Right lobe of liver (tissue), 6 donors: ENCODE results near the gene NOL4L. TPM values are rescaled to one million over a fixed set of nuclear protein-coding genes. Genes with fewer than 3 reads are reported as not detected.

Experiments
- ATAC-seq, 4 donors: fragments of 200-7000 bp; cut with Tn5 transposase; one replicate each; pipeline ENCODE4 v1.9.1; 2020; ENCODE audit warnings: mild to moderate bottlenecking in 4 of 4, moderate library complexity in 4 of 4
- DNase-seq, 3 donors: peaks; one replicate each; pipeline ENCODE4 v3.0.0-alpha.2; 2020
- H3K27ac ChIP-seq, 3 donors: fragments of 200-600 bp; one replicate each; pipeline ENCODE4 v1.8.0; 2022
- H3K27me3 ChIP-seq, 2 donors: fragments of 200-600 bp; one replicate each; pipeline ENCODE4 v1.8.0; 2022
- H3K36me3 ChIP-seq, 4 donors: fragments of 200-600 bp; sonication (generic) in 1 of 4; one replicate each; pipeline versions ENCODE4 v1.5.1 to v1.8.0; 2017 to 2022; ENCODE audit warnings: control low read depth in 1 of 4
- H3K4me1 ChIP-seq, 4 donors: fragments of 200-600 bp; sonication (generic) in 1 of 4; one replicate each; pipeline versions ENCODE4 v1.5.1 to v1.8.0; 2017 to 2022; ENCODE audit warnings: control low read depth in 1 of 4
- H3K4me3 ChIP-seq, 3 donors: fragments of 200-600 bp; one replicate each; pipeline ENCODE4 v1.8.0; 2022
- H3K9me3 ChIP-seq, 4 donors: fragments of 200-600 bp; sonication (generic) in 1 of 4; one replicate each; pipeline versions ENCODE4 v1.5.1 to v1.8.0; 2017 to 2022; ENCODE audit warnings: control low read depth in 1 of 4
- POLR2A ChIP-seq: fragments of 450-650 bp; IDR thresholded peaks from one replicate; pipeline ENCODE4 v1.6.1; 2017; ENCODE audit warnings: antibody characterized with exemption, mild to moderate bottlenecking
- WGBS: methylation state at CpG from one replicate; pipeline ENCODE4 v1.1.6; 2018; ENCODE audit warnings: low coverage, low lambda C conversion rate; ENCODE audit not compliant: insufficient coverage; ENCODE audit errors: missing lambda C conversion rate; 5-methylcytosine and 5-hydroxymethylcytosine counted together
- intact Hi-C, 2 donors: fragments of 100-400 bp; cut with DNase I; formaldehyde crosslinking; loops; one replicate each; pipeline versions ENCODE4 v1.11.2 to v1.14.1; 2022
- total RNA-seq, 6 experiments: library from RNA; depleted of rRNA in 2 of 6; stranded (reverse); fragments of >200 nt in 2 of 6; fragmentation: NEBNext Ultra II Directional in 3 of 6; extraction: Animal tissue kit (Norgen Biotek cat#: 25700) in 3 of 6; gene quantifications; one replicate each; pipeline versions ENCODE4 v1.1.0 to v1.2.4, GENCODE V29; 2016 to 2023
- TF ChIP-seq, protein P1 (sequence below), 4 donors: fragments of 200-600 bp in 3 of 4; fragments of 450-650 bp in 1 of 4; IDR thresholded peaks; one replicate each; pipeline versions ENCODE4 v1.5.1 to v1.8.0; 2016 to 2022; ENCODE audit warnings: antibody characterized with exemption in 4 of 4, mild to moderate bottlenecking in 2 of 4
- donor health status: DM: no; HTN: yes; CAD: no.
- donor health status: DM: no; HTN: no; CAD: no.
- donor health status: DM: no; HTN: no; CAD: no.
- donor health status: DM: no; HTN: yes; CAD: no.
- donor health status: DM: no; HTN: yes; CAD: no.

Gene NOL4L
- total RNA-seq, 6 experiments from 2014 or later = 4.3 to 6.5 (median 5.7) TPM

DNA sequence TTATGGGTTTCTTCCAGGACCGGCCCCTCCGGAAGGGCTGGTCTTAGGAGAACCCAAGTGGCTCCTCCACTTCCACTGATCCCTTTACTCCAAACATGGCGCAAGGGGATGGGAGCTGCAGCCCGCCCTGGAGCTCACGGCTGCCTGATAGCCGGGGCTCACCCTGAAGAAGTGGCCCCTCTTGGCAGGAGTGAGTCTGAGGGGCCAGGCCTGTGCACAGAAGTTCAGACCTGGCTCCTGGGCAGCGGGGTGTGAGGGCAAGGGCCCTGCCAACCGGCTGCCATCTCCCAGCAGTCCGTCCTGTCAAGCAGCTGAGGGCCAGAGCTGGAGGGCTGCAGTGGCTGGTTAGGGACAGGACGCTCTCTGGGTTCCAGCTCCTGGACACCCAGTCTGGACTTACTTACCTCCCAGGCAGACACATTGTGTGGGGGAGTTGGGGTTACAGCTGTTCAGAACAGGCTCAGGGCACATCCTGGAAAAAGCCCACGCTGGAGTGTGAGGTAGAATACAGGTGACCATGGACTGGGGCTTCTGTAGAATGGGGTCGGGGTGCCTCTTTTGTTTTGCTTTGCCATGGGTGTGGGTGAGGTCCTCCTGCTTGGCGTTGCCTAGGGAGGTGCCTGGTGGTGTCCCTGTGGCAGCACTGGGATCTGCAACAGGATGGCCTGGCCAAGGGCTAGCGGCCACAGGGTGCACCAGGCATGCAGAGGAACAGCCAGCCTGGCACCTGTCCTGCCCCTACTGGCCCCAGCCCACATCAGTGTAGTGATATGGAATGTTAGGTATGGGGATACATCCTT, 138.6 kb downstream of the NOL4L start:
- peak; percentile 16 to 49 (median 22) for ATAC-seq
- intact Hi-C loops = no loop called here
- peak in 1 of 3 donors; percentile 63 for DNase-seq

DNA sequence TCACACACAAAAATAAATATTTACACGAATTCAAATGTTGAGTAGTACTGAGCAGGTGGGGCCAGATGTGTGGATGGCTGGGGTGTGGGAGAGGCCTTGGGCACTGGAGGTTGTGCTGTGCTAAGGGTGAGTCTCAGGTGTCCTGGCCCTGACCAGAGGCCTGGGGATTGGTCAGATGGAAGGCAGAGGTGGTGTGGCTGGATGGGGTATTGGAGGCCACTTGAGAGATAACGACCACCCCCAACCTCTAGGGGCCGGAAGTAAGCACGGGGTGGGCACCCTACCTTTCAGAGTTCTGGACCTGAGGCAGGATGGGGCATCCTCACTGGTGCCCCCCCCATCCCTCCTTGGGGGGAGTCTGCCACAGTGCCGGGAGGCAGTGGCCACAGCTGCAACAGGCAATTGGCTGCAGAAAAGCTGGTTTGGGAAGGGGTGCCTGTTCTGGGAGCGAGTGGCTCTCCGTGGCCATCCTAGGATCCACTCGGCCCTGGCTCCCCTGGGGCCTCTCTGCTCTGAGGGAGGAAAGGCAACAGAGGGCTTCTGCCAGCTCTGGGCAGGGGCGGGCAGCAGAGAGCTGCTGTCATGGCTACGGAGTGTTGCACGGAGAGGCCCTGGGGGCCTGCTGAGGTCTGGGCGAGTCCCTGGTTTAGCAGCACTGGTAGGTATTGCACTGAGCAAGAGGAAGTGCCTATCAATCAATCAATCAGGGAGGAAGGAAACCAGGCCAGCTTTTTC, 139.4 kb downstream of the NOL4L start:
- Histone ChIP-seq H3K36me3 (peaks cover 0 to 11% (median 3%) of the 10 kb centered on the region in 4 donors), H3K4me3 (no peak overlapping the region), H3K4me1 (peaks cover 0 to 31% (median 9%) of the 10 kb centered on the region in 4 donors), H3K27me3 (no peaks in the 10 kb centered on the region), H3K9me3 (no peaks in the 10 kb centered on the region), H3K27ac (no peak overlapping the region)
- DNase-seq = no peak
- WGBS = 27% methylated on average over 1 of the region's 12 CpGs
- TF ChIP-seq POLR2A = no peak
- TF ChIP-seq, protein P1, sequence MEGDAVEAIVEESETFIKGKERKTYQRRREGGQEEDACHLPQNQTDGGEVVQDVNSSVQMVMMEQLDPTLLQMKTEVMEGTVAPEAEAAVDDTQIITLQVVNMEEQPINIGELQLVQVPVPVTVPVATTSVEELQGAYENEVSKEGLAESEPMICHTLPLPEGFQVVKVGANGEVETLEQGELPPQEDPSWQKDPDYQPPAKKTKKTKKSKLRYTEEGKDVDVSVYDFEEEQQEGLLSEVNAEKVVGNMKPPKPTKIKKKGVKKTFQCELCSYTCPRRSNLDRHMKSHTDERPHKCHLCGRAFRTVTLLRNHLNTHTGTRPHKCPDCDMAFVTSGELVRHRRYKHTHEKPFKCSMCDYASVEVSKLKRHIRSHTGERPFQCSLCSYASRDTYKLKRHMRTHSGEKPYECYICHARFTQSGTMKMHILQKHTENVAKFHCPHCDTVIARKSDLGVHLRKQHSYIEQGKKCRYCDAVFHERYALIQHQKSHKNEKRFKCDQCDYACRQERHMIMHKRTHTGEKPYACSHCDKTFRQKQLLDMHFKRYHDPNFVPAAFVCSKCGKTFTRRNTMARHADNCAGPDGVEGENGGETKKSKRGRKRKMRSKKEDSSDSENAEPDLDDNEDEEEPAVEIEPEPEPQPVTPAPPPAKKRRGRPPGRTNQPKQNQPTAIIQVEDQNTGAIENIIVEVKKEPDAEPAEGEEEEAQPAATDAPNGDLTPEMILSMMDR (IDR thresholded peaks at IDR 0.05) = no peak
- ATAC-seq = peak in 1 of 4 donors; percentile 1
- intact Hi-C loops = no loop called here

More for the DNA sequence above, 138.6 kb downstream of the NOL4L start:
- no peak for TF ChIP-seq POLR2A
- TF ChIP-seq, protein P1 (IDR thresholded peaks at IDR 0.05) = no peak
- no peak overlapping the region for H3K27ac ChIP-seq
- peaks cover 0 to 23% (median 5%) of the 10 kb centered on the region in 4 donors for H3K4me1 ChIP-seq
- 89% methylated on average over 3 of the region's 14 CpGs for WGBS
- H3K36me3 ChIP-seq = peaks cover 0 to 13% (median 3%) of the 10 kb centered on the region in 4 donors
- H3K27me3 ChIP-seq = no peaks in the 10 kb centered on the region
- H3K9me3 ChIP-seq = no peaks in the 10 kb centered on the region
- H3K4me3 ChIP-seq = no peak overlapping the region

- no peak for TF ChIP-seq POLR2A
- TF ChIP-seq, protein P1 (IDR thresholded peaks at IDR 0.05) = no peak
- Histone ChIP-seq H3K36me3 (peaks cover 0 to 11% (median 3%) of the 10 kb centered on the region in 4 donors), H3K4me3 (no peak overlapping the region), H3K27me3 (no peaks in the 10 kb centered on the region), H3K9me3 (no peaks in the 10 kb centered on the region), H3K27ac (no peak overlapping the region), H3K4me1 (peaks cover 0 to 42% (median 13%) of the 10 kb centered on the region in 4 donors)
- WGBS = 78% methylated on average over 5 of the region's 7 CpGs
- intact Hi-C loops = no loop called here
- ATAC-seq (no peak), DNase-seq (no peak)
Observed at GRCh38 chr20:32444474-32445220, 140.5 kb downstream of the NOL4L start.

DNA sequence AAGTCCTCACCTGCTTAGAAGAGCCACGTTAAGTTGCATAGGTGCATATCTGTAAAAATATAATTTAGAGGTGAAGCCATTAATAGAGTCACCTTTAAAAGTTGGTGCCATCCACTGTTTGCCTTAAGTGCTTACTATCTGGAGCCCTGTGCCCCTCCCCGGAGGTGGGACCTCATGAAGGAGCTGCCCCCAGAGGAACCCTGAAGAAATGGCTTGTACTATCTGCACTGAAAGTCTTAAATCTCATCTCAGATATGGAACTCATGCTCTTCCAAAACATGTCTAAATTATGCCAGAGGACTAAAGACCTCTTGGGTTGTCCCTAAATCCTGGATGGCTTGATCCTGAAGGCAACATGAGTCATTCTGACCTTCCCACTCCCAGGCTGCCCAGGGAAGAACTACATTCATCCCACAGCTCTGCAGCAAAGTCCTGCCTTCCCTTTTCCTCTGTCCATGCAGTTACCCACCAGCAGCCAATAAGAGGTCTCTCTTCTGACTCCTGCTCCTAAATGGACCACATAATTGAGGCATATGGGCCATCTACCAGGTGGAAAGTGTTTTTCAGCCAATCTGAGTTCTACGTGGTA, 141.7 kb downstream of the NOL4L start:
- Histone ChIP-seq H3K27me3 (no peaks in the 10 kb centered on the region), H3K36me3 (peaks cover 0 to 11% (median 3%) of the 10 kb centered on the region in 4 donors), H3K9me3 (no peaks in the 10 kb centered on the region), H3K4me3 (no peak overlapping the region), H3K4me1 (peaks cover 0 to 53% (median 14%) of the 10 kb centered on the region in 4 donors), H3K27ac (no peak overlapping the region)
- ATAC-seq = no peak
- no peak for DNase-seq
- no peak for TF ChIP-seq POLR2A
- TF ChIP-seq, protein P1 (IDR thresholded peaks at IDR 0.05) = no peak
- intact Hi-C loops = no loop called here
- WGBS = 85% methylated on average over 3 of the region's 3 CpGs
